Ovary (tissue), 9 donors: ENCODE results near the gene DCHS2. TPM values are rescaled to one million over a fixed set of nuclear protein-coding genes. Genes with fewer than 3 reads are reported as not detected.

Source experiments
- DNase-seq, 5 donors: peaks; one replicate each; pipeline ENCODE4 v3.0.0-alpha.2; 2019 to 2020
- H3K27ac ChIP-seq, 2 donors: fragments of 200-600 bp; one replicate each; pipeline versions ENCODE4 v1.5.1 to v1.8.0; 2019 to 2022
- H3K27me3 ChIP-seq: fragments of 200-600 bp; one replicate; pipeline ENCODE4 v1.8.0; 2022
- H3K36me3 ChIP-seq: fragments of 200-600 bp; sonication (generic); one replicate; pipeline ENCODE4 v1.5.1; 2019
- H3K4me1 ChIP-seq: one replicate; pipeline ENCODE4 v1.8.1; 2013; ENCODE audit warnings: mild to moderate bottlenecking, moderate library complexity; ENCODE audit not compliant: insufficient read depth
- H3K4me3 ChIP-seq: fragments of 200-600 bp; sonication (generic); one replicate; pipeline ENCODE4 v1.5.1; 2017
- H3K9me3 ChIP-seq, 2 donors: fragments of 200-600 bp in 1 of 2; sonication (generic) in 1 of 2; one replicate each; pipeline versions ENCODE4 v1.5.1 to v1.8.1; 2013 to 2019; ENCODE audit warnings: mild to moderate bottlenecking in 1 of 2, moderate library complexity in 1 of 2
- CTCF ChIP-seq, 3 donors: fragments of 450-650 bp in 2 of 3; fragments of 200-600 bp in 1 of 3; IDR thresholded peaks; one replicate each; pipeline versions ENCODE4 v1.5.1 to v1.8.0; 2016 to 2022; ENCODE audit warnings: antibody characterized with exemption in 3 of 3, mild to moderate bottlenecking in 1 of 3
- EP300 ChIP-seq: sonication (generic); formaldehyde crosslinking; IDR thresholded peaks from one replicate; pipeline ENCODE4 v1.6.1; 2017; ENCODE audit warnings: antibody characterized with exemption
- POLR2A ChIP-seq: fragments of 450-650 bp; IDR thresholded peaks from one replicate; pipeline ENCODE4 v1.6.1; 2017; ENCODE audit warnings: antibody characterized with exemption, mild to moderate bottlenecking, moderate library complexity
- WGBS, 3 donors: extraction: QIAGEN DNeasy Blood & Tissue Kit in 1 of 3; methylation state at CpG; one replicate each; pipeline versions ENCODE4 v1.1.5 to v1.1.7; 2013 to 2017; 5-methylcytosine and 5-hydroxymethylcytosine counted together
- intact Hi-C, 4 donors: fragments of 100-400 bp; cut with DNase I; formaldehyde crosslinking; loops; one replicate each; pipeline versions ENCODE4 v1.11.0 to v1.15.1; 2022 to 2023
- polyA plus RNA-seq, 2 donors: library from polyadenylated mRNA; stranded (reverse); fragments of 200-250 nt in 1 of 2; fragments of 350-450 nt in 1 of 2; fragmentation: Illumina TruSeq in 1 of 2; extraction: RNeasy Lipid Tissue Mini Kit (QIAGEN cat#74804) in 1 of 2; gene quantifications; one replicate each; pipeline ENCODE4 v1.2.3, GENCODE V29; 2013 to 2014
- total RNA-seq, 7 donors: library from RNA; depleted of rRNA in 2 of 7; stranded (reverse); fragments of >200 nt in 2 of 7; fragmentation: NEBNext Ultra II Directional in 3 of 7; extraction: Animal tissue kit (Norgen Biotek cat#: 25700) in 3 of 7; gene quantifications; one replicate each; pipeline versions ENCODE4 v1.1.0 to v1.2.4, GENCODE V29; 2016 to 2023
- donor health status: DM: no; HTN: no; CAD: no; lungs with moderate emphysema.
- donor health status: DM: no; HTN: no; CAD: no.
- donor health status: Bipolar disorder and iron deficiency.
- donor health status: DM: yes; HTN: yes; CAD: no.
- donor health status: DM: no; HTN: no; CAD: no.
- donor health status: DM: yes; HTN: yes; CAD: no.

Gene DCHS2
- total and polyA plus RNA-seq, 9 donors: 0.68 to 8.7 (median 2.6) TPM

GRCh38 chr4:154354883-154355282, 136.7 kb downstream of the DCHS2 start:
- TF ChIP-seq CTCF (IDR thresholded peaks at IDR 0.05) (no peak), EP300 (no peak), POLR2A (no peak)
- Histone ChIP-seq H3K9me3 (no peaks in the 10 kb centered on the region), H3K4me1 (no peaks in the 10 kb centered on the region), H3K4me3 (no peak overlapping the region), H3K27ac (no peak overlapping the region), H3K36me3 (no peaks in the 10 kb centered on the region), H3K27me3 (no peaks in the 10 kb centered on the region)
- DNase-seq: no peak
- intact Hi-C loops: no loop called here

- intact Hi-C loops: no loop called here
- H3K4me3 ChIP-seq: no peak overlapping the region
- no peak for TF ChIP-seq CTCF (IDR thresholded peaks at IDR 0.05)
- TF ChIP-seq EP300: no peak
- no peak for TF ChIP-seq POLR2A
- H3K36me3 ChIP-seq: no peaks in the 10 kb centered on the region
- WGBS, 3 donors: 92 to 95% (median 92%) methylated on average over 2 of the region's 2 CpGs
- H3K4me1 ChIP-seq: no peaks in the 10 kb centered on the region
- H3K27me3 ChIP-seq: no peaks in the 10 kb centered on the region
- no peak overlapping the region for H3K27ac ChIP-seq
- H3K9me3 ChIP-seq: no peaks in the 10 kb centered on the region
- no peak for DNase-seq
These were observed 141.8 kb downstream of the DCHS2 start for GRCh38 chr4:154349829-154350228.

DNA sequence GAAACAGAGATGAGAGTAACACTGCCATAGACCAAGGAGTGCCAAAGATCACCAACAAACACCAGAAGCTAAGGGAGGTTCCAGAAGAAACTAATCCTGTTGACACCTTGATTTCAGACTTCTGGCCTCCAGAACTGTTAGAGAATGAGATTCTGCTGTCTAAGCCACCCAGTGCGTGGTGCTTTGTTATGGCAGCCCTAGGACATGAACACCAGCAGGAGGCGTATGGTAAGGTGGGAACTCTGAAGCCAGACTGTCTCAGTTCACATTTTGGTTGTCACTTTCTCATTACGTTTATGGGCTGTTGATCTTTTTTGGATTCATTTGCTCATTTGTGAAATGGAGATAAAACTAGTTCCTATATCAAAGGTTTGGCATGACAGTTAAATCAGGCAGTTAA, 142.9 kb downstream of the DCHS2 start:
- H3K36me3 ChIP-seq: no peaks in the 10 kb centered on the region
- H3K27me3 ChIP-seq: no peaks in the 10 kb centered on the region
- no peak for DNase-seq
- intact Hi-C loops: no loop called here
- WGBS, 3 donors: 70 to 81% (median 74%) methylated on average over 3 of the region's 3 CpGs
- TF ChIP-seq CTCF (IDR thresholded peaks at IDR 0.05): no peak
- no peak for TF ChIP-seq POLR2A
- TF ChIP-seq EP300: no peak
- no peaks in the 10 kb centered on the region for H3K9me3 ChIP-seq
- no peak overlapping the region for H3K4me3 ChIP-seq
- no peaks in the 10 kb centered on the region for H3K4me1 ChIP-seq
- no peak overlapping the region for H3K27ac ChIP-seq

GRCh38 chr4:154345359-154345758, 146.2 kb downstream of the DCHS2 start:
- H3K27me3 ChIP-seq: no peaks in the 10 kb centered on the region
- DNase-seq: no peak
- no peak overlapping the region for H3K27ac ChIP-seq
- no peaks in the 10 kb centered on the region for H3K36me3 ChIP-seq
- H3K9me3 ChIP-seq: no peaks in the 10 kb centered on the region
- no peak for TF ChIP-seq EP300
- no peak for TF ChIP-seq POLR2A
- TF ChIP-seq CTCF (IDR thresholded peaks at IDR 0.05): no peak
- WGBS, 3 donors: 72 to 88% (median 88%) methylated on average over 1 of the region's 1 CpG
- intact Hi-C loops: no loop called here
- H3K4me1 ChIP-seq: no peaks in the 10 kb centered on the region
- no peak overlapping the region for H3K4me3 ChIP-seq

DNA sequence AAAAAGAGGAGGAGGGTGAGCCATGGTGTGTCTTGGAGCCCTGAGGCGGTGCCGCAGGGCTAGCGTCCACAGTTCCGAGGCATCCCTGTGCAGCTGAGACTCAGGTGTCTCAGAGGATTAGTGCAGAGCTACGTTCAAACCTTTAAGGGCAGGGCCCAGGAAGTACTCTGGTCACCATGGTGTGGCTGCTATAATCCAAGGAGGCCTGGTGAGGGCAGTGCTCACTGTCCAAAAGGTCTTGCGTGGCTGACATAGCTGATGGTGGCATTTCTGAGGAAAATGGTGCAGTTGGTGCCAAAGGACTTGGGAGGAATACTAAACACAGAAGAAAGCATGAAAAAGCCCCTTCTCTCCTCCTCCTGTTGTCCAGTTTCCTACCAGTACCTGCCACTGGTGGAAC, 146.9 kb downstream of the DCHS2 start:
- TF ChIP-seq POLR2A (no peak), EP300 (no peak), CTCF (IDR thresholded peaks at IDR 0.05) (no peak)
- no peak overlapping the region for H3K27ac ChIP-seq
- no peaks in the 10 kb centered on the region for H3K36me3 ChIP-seq
- H3K4me3 ChIP-seq: no peak overlapping the region
- 85 to 89% (median 87%) methylated on average over 6 of the region's 6 CpGs for WGBS, 3 donors
- intact Hi-C loops: no loop called here
- H3K4me1 ChIP-seq: no peaks in the 10 kb centered on the region
- no peak for DNase-seq
- no peaks in the 10 kb centered on the region for H3K9me3 ChIP-seq
- H3K27me3 ChIP-seq: no peaks in the 10 kb centered on the region
